Epidermal melanocyte (primary cell): ENCODE data around the gene PLK1.
"Not testable (repeated sequence)": the region's sequence is repeated elsewhere in the genome, so short reads cannot be mapped to it uniquely, and the experiment has no call there.

ENCODE experiments used
- DNase-seq: peaks from one replicate; pipeline ENCODE4 v3.0.0; 2011; ENCODE audit warnings: low spot score; ENCODE audit not compliant: insufficient read length

Gene PLK1

DNA sequence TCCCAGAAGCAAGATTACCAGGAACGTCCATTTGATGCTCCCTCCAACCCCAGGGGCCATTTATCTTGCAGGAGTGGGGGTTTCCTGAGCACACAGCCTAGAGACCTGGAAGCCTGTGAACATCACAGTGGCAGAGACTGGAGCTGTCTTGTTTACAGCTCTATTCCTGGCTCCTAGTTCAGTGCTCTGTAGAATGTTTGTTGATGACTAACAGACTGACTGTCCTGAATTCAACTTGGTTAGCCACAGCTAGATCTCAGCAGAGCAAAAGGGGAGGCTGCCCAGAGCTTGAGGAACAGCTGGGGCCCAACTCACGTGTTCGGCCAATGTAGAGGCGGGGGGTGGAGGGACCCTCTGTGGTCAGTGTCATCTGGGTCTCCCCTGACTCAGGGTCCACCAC, 27.8 kb downstream of the PLK1 start:
- DNase-seq: no peak

DNA sequence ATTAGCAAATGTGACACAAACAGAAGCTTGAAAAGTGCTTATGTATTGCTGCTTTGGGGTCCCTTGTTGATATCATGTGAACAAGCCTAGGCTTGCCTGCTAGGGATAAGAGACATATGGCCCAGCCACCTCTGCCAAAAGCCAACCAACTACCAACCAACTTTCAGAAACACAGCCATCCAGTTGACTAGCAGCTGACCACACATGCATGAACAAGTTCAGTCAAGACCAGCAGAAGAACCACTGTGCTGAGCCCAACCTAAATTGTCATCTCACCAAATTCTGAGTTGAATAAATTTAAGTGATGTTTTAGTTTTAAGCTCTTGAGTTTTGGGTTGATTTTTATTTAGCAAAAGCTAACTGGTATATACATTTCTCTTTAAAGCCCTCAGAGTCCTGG, 30.8 kb downstream of the PLK1 start:
- DNase-seq: no peak

DNA sequence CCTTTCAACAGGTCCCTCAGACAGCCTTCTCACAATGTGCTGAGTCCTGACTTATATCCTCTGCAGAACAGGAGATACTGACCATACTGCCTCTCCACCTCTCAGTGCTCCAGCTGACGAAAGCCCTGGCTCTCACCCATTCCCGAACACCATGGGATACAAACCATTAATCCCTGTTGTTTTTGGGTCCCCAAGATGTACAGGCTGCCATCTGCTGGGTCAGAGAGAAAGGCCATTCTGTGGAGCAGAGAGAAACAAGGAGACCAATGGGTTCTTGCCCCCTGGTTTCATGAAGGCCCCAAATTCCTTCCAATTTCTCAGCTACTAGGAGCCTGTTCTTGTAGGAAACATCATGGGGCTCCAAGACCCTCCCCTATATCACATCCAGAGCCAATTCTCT, 31.3 kb downstream of the PLK1 start:
- DNase-seq: no peak

DNA sequence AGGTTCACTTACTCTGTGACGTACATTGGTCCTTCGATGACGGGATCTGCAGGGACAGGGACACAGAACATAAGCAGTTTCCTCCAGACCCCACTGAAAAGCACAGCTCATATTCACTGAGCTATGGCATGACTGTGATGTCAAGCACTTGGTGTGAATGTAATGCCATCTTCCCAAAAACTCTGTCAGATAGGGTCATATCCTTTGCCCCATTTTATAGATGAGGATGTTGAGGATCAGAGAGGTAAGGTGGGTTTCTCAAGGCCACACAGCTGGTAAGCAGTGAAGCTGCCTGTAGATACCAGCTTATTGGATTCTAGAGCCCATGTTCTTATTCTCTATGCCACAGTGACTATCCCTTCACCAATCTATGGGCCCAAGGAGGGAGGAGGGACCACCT, 31.8 kb downstream of the PLK1 start:
- no peak for DNase-seq

DNA sequence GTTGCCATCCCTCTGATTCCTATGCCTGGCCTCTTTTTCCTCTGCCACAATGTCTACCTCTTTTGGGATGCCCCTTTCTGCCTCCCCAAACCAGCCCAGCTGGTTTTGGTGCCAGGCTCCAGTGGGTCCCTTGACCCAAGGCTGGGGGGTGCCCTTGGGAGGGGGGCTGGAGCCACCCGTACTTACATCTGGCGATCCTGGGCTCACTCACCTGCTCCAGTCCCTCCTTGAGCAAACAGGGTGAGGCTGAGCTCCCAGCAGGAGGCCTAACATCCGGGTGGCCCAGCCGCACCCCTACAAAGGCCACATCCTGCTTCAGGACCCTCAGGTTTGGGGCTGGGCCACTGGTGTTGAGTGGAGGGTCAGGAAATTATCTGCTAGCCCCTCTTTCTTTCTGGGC, 33.1 kb downstream of the PLK1 start:
- no peak for DNase-seq

DNA sequence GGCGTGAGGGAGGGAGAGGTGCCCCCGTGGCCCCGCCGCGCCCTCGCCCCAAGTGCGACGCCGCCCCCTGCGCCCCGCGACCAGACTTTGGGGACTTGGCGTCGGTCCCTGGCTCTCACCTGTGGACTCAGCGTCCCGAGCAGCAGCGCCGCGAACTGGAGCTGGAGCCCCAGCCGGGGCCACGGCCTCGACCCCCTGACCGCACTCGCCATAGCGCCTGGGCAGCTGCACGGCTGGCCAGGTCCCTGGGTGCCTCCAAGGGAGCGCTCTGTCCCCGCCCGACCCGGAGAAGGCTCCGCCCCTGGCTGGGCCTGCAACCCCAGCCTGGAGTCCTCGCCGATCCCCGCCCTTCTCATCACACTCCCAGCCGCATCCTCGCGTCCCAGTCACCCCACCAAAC, 34.3 kb downstream of the PLK1 start, which contains the start of gene ERN2:
Gene ERN2 (minus strand): TSS at position 247 of the 400 bp plus-strand sequence. CDS start 35 bp downstream, at position 212.
- no peak for DNase-seq

DNA sequence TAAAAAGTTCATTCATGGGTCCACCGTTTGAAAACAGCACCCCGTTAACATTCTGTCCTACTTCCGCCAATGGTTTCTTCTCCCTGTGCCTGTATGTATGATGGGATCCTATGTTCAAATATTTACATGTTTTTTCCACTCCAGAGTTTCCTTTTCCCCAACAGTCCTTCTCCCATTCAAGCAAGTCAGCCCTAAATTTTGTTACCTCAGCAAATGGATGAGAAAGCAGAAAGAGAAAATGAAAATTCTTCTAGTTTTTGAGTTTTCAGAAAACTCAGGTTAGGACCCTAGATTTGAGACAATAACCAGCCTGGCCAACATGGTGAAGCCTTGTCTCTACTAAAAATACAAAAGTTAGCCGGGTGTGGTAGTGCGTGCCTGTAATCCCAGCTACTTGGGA, 37.8 kb downstream of the PLK1 start:
- no peak for DNase-seq

DNA sequence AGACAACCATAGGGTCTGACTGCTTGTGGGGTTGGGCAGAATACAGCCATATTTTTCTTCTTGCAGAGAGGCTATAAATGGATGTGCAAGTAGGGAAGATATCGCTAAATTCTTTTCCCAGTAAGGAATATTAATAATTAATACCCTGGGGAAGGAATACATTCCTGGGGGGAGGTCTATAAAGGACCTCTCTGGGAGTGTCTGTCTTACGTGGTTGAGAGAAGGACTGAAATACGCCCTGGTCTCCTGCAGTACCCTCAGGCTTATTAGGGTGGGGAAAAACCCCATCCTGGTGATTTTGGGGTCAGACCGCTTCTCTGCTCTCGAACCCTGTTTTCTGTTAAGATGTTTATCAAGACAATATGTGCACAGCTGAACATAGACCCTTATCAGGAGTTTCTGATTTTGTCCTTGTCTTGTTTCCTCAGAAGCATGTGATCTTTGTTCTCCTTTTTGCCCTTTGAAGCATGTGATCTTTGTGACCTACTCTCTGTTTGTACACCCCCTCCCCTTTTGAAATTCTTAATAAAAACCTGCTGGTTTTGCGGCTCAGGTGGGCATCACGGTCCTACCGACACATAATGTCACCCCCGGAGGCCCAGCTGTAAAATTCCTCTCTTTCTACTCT, 44.0 kb downstream of the PLK1 start:
- DNase-seq: not testable (repeated sequence)

DNA sequence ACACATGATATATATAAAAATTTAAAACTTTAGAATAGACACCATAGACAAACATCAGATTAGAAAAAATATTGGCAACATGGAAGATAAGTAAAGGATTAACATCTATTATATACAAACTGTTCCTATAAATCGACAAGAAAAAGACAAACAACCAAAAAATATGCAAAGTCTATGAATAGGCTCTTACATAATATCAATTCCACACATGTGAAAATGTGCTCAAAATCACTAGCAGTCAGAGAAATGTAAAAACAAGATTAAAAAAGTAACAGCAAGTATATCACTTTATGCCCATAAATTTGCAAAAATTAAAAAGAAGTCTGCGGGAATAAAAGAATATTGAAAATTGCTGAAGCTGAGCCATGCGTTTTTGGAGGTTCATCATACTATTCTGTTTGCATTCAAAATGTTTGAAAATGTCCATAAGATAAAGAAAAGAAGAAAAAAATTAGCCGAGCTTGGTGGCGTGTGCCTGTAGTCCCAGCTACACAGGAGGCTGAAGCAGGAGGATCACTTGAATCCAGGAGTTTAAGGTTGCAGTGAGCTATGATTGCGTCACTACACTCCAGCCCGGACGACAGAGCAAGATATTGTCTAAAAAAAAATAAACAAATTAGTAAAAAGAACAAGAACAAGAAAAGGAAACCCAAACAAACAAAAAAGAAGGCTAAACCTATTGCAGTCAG, 45.6 kb downstream of the PLK1 start:
- DNase-seq: no peak

DNA sequence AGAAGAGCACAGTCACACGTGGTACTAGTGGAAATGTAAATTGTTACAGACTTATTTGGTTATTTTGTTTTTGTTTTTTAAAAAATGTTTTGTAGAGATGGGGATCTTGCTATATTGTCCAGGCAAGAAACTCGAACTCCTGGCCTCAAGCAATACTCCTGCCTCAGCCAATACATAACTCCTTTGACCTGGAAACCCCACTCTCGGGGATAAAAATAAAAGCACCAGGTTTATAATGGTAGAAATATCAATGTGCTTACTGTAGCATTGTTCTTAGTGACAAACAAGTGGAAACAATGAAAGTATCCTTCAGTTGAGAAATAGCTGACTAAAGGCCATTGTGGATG, 46.1 kb downstream of the PLK1 start:
- no peak for DNase-seq

DNA sequence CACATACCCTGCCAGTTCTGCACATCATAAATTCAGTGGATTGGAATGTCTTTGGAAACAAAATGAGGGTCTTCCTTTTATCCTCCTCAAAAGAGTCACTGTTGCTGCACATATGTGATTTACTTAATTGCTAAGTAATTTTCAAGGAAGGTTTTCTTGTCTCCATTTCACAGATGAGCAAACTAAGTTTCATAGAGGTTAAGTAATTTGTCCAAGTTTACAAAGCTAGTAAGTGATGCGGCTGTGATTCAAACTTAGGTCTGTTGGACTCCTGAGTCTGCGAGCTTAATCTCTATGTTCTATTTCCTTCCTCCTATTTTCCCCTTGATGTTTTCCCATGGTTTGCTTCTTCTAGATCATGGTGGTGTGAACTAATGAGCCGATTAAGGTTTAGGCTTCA, 48.0 kb downstream of the PLK1 start:
- DNase-seq: no peak

DNA sequence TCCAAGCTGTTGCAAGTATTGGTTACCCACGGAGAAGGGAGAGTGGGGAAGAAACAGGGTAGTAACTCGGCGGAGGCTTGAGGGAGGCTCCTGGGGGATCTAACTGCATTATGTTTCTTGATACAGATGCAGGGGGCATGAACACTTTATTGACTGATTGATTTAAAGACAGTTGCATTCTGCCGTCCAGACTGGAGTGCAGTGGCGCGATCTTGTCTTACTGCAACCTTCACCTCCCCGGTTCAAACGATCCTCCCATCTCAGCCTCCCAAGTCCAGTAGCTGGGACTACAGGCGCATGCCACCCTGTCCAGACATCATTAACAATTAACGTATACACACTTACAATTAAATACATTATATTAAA, 49.4 kb downstream of the PLK1 start:
- no peak for DNase-seq

DNA sequence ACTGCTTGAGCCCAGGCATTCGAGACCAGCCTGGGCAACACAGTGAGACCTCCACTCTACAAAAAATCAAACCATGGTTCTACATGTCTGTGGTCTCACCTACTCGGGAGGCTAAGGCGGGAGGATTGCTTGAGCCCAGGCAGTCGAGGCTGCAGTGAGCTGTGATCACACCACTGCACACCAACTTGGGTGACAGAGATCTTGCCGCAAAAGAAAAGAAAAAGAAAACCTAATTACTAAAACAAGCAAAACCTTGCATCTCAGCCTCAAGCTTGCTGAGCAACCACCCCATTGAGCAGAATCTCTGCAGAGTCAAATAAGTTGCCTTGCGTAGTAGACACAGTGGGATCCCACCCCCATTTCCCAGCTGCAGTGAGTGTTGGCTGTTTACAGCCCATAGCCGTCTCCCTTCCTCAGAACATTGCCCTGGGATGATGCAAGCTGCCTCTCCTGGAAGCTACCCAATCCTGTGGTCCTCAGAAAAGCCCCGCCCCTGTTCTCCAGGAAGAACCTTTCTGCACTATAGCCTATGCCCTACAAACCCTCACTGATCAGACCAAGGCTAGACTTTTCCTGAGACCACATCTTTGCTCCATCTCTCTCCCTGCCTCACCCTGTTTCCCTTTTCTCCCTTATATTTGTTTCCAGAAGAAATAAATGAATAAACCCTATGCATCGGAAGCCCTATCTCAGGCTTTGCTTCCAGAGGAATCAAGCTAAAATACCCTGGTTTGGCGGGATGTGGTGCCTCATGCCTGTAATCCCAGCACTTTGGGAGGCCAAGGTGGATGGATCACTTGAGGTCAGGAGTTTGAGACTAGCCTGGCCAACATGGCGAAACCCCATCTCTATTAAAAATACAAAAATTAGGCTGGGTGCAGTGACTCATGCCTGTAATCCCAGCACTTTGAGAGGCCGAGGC, 51.1 kb downstream of the PLK1 start:
- no peak for DNase-seq

DNA sequence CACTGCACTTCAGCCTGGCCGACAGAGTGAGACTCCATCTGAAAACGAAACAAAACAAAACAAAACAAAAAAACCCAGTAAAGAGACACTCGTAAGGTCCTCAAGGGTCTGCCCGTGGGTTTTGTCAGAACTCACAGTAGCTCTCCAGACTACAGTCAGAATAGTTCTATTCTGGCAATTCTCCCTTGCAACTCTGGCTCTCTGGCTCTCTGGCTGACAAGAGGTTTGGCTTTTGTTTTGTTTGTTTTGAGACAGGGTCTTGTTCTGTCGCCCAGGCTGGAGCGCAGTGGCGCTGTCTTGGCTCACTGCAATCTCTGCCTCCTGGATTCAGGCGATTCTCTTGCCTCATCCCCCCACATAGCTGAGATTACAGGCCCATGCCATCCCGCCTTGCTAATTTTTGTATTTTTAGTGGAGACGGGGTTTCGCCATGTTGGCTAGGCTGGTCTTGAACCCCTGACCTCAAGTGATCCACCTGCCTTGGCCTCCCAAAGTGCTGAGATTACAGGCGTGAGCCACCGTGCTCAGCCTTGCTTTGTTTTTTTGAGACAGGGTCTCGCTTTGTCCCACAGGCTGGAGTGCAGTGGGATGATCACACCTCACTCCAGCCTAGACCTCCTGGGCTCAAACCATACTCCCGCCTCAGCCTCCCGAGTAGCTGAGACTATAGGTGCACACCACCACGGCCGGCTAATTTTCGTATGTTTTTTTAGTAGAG, 55.6 kb downstream of the PLK1 start:
- no peak for DNase-seq

DNA sequence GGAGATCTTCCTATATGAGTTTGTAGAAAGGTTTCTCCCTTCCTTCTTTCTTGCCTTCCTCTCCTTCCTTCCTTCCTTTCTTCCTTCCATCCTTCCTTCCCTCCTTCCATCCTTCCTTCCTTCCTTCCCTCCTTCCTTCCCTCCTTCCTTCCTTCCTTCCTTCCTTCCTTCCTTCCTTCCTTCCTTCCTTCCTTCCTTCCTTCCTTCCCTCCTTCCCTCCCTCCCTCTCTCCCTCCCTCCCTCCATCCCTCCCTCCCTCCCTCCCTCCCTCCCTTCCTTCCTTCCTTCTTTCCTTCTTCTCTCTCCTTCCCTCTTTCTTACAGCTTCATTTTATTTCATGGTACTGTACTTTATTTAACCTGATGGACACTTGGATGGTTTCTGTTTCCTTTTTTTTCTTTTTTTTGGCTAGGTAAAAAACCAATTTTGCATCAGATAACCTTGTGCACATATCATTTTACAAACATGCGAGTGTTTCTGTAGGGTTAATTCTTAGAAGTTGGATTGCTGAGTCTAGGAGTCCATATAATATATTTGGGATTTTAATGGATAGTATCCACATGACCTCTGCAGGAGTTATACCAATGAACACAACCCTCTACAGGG, 58.8 kb downstream of the PLK1 start:
- DNase-seq: not testable (repeated sequence)

DNA sequence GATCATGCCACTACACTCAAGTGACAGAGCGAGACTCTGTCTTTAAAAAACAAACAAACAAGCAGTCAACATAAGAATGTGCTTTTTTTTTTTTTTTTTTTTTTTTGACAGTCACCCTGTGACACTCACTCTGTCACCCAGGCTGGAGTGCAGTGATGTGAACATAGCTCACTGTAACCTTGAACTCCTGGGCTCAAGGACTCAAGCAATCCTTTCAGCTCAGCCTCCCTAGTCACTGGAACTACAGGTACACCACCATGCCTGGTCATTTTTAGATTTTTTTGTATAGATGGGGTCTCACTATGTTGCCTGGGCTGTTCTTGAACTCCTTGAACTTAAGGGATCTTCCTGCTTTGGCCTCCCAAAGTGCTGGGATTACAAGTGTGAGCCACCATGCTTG, 60.8 kb downstream of the PLK1 start:
- no peak for DNase-seq
